RCC 7860 (cell line): ENCODE data around the gene ZFPM1.
"Not testable (repeated sequence)": the region's sequence is repeated elsewhere in the genome, so short reads cannot be mapped to it uniquely, and the experiment has no call there.

Experiments
- DNase-seq: peaks from one replicate; pipeline ENCODE4 v3.0.0-alpha.2; 2015; ENCODE audit warnings: low spot score
- FAIRE-seq: peaks from 2 replicates; lab custom pipeline; 2012; peaks lifted over from hg19 to GRCh38; lab: Jason Lieb, UNC

The ZFPM1 gene

GRCh38 chr16:88477631-88478519 is 24.8 kb downstream of the ZFPM1 start:
- DNase-seq (no peak), FAIRE-seq (no peak)

GRCh38 chr16:88478889-88479792 is 26.1 kb downstream of the ZFPM1 start:
- no peak for DNase-seq
- no peak for FAIRE-seq

GRCh38 chr16:88479793-88480760 is 27.0 kb downstream of the ZFPM1 start:
- no peak for DNase-seq
- no peak for FAIRE-seq

GRCh38 chr16:88480829-88481228 is 27.7 kb downstream of the ZFPM1 start:
- DNase-seq, result no peak
- FAIRE-seq, result no peak

GRCh38 chr16:88481851-88482250 is 28.8 kb downstream of the ZFPM1 start:
- FAIRE-seq (no peak), DNase-seq (no peak)

GRCh38 chr16:88482630-88483391 is 29.7 kb downstream of the ZFPM1 start:
- DNase-seq (no peak), FAIRE-seq (no peak)

- FAIRE-seq (no peak), DNase-seq (no peak)
Observed at GRCh38 chr16:88483392-88483641, 30.2 kb downstream of the ZFPM1 start.

- no peak for FAIRE-seq
- no peak for DNase-seq
Observed at GRCh38 chr16:88484505-88485365, 31.7 kb downstream of the ZFPM1 start.

- DNase-seq, FAIRE-seq: not testable (repeated sequence)
Observed at GRCh38 chr16:88485366-88485741, 32.3 kb downstream of the ZFPM1 start.

GRCh38 chr16:88486398-88487123 is 33.5 kb downstream of the ZFPM1 start:
- DNase-seq (no peak), FAIRE-seq (no peak)

- no peak for DNase-seq
- no peak for FAIRE-seq
Observed at GRCh38 chr16:88487124-88487432, 34.0 kb downstream of the ZFPM1 start.

GRCh38 chr16:88487920-88488851 is 35.1 kb downstream of the ZFPM1 start:
- DNase-seq (no peak), FAIRE-seq (no peak)

- FAIRE-seq (no peak), DNase-seq (no peak)
Observed at GRCh38 chr16:88489163-88489741, 36.2 kb downstream of the ZFPM1 start.

- no peak for DNase-seq
- no peak for FAIRE-seq
Observed at GRCh38 chr16:88491001-88491559, 38.0 kb downstream of the ZFPM1 start.

GRCh38 chr16:88491560-88492310 is 38.7 kb downstream of the ZFPM1 start:
- DNase-seq, result no peak
- FAIRE-seq, result no peak

GRCh38 chr16:88493879-88494278 is 40.8 kb downstream of the ZFPM1 start:
- FAIRE-seq (no peak), DNase-seq (no peak)
